Fibroblast of gingiva (primary cell): ENCODE measurements around the gene PSPH.
"Not testable (repeated sequence)": the region's sequence is repeated elsewhere in the genome, so short reads cannot be mapped to it uniquely, and the experiment has no call there.

Experiments used
- DNase-seq: peaks from one replicate; pipeline ENCODE4 v3.0.0-alpha.2; 2011; ENCODE audit warnings: low read depth

The PSPH gene

DNA sequence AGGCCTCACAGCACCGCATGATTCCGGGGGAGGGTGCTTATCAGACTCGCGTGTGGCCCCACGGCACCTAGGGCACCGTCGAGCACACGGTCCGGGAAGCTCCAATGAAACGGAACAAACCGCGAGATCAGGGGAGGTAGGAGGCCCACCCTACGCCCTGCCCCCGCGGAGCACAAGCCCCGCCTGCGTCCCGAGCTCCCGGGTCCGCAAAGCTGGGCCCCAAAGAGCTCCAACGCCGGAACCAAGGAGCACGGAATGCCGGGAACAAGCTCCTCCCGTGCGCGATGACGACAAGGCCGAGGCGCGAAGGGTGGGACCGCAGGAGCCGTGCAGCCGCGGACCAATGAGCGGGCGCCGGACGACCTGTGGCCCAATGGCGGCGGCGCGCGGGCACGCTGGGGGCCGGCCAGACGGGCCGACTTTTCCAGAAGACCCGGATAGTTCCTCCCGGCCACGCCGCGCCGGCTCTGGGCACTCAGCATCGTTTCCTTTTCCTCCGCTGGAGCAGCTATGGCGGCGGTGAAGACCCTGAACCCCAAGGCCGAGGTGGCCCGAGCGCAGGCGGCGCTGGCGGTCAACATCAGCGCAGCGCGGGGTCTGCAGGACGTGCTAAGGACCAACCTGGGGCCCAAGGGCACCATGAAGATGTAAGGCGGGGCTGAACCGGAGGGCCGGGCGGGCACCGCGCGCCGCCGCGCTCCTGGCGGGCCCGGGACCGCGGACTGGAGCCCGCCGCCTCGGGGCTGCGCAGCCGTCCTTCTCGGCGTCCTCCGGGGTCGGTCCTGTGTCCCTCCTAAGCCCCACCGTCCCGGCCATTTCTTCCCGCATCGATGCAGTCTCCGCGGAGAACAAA, at the start of gene PSPH, which contains the start of gene CCT6A:
Gene PSPH (minus strand): TSS at position 106 of the 853 bp plus-strand sequence. CDS start 30,232 bp downstream, outside the sequence.
Gene CCT6A (plus strand): TSS at position 427 of the 853 bp plus-strand sequence. CDS start 84 bp downstream, at position 511.
- peak; percentile 99 for DNase-seq

DNA sequence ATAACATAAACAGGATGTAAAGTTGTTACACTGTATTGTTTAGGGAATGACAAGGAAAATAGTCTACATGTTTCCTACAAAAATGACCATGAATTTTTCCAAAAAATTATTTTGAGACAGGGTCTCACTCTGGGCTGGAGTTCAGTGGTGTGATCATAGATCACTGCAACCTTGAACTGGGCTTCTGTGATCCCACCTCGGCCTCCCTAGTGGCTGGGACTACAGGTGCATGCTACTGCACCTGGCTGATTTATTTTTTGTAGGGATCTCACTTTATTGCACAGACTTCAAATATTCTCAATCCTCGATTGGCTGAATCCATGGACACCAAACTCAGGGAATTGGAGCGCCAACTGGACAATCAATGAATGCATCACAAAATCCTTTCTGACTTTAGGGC, 48.4 kb upstream of the PSPH start:
- no peak for DNase-seq

- DNase-seq = not testable (repeated sequence)
These were observed 47.2 kb upstream of the PSPH start for GRCh38 chr7:56098187-56099008.

DNA sequence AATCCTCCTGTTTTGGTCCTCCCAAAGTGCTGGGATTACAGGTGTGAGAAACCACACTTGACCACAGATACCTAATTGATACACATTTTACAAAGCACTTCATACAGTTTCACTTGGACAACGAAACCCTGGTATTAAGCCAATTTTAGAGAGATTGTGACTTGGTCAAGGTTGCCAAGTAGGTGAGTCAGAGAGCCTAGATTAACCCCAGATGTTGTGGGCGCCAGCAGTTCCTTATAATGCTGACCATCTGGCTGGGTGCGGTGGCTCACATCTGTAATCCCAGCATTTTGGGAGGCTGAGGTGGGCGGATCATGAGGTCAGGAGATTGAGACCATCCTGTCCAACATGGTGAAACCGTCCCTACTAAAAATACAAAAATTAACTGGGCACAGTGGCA, 46.5 kb upstream of the PSPH start:
- peak; percentile 94 for DNase-seq

GRCh38 chr7:56092789-56093531, 41.7 kb upstream of the PSPH start, which contains the start of gene PHKG1:
Gene PHKG1, minus strand, starts transcription at chr7:56092952. Its CDS starts 4,011 bp downstream, at chr7:56088941.
- peak; percentile 93 for DNase-seq

DNA sequence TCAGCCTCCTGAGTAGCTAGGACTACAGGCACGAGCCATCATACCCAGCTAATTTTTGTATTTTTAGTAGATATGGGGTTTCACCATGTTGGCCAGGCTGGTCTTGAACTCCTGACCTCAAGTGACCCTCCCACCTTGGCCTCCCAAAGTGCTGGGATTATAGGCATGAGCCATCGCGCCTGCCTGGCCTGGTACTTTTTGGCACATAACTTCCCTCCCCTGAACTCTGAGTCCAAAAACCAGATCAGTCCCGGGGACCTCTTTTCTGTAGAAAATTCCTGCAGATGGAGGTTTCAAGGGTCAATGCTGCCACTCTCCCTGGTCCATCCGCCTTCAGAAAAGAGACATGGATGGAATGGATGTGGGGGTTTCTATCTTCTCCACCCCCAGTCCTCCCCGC, 41.1 kb upstream of the PSPH start:
- DNase-seq = not testable (repeated sequence)

- peak; percentile 98 for DNase-seq
These were observed 40.3 kb upstream of the PSPH start for GRCh38 chr7:56091591-56091990.

GRCh38 chr7:56087445-56087844, 36.2 kb upstream of the PSPH start:
- DNase-seq = no peak

DNA sequence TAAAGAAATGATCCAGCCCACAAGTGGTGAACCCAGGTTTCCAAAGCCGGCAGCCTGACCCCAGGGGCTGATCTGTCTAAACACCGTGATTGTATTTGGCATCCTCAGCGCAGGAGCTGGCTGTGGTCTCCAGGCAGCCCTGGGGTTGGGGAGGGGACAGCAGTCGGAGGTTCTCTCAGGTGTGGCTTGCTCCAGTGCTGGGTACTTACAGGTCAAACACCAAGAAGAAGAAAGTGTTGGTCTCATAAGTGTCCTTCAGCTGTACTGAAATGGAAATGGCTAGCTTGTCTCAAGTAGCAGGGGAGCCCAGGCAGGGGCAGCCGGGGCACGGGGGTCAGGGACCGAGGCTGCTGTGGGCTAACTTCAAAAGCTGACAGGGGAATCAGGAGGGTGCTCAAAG, 35.5 kb upstream of the PSPH start:
- no peak for DNase-seq

DNA sequence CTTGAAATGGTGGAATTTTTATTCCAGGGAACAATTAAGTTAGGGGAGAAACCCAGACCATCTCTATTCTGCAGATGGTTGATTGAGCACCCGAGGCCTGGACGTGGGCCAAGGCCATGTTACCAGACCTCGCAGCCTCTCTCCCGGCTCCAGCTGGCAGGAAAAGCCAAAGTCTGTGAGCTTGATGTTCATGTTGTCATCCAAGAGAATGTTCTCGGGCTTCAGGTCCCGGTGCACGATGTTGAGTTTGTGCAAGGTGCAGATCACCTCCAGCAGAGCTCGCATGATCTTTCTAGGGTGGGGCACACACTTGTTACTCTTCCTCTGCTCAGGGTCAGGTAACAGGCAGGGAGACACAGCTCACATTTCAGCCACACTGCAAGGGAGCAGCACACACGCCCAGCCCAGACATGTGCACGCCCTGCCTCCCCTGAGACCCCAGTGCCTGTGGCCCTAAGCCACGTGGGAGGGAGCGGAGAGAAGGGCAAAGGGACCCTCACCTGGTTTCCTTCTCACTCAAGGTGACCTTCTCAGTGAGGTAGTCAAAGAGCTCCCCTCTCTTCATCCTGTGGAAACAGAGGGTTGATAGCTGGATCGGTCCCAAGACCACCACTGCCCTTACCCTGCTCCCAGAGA, 32.0 kb upstream of the PSPH start:
- DNase-seq = no peak

- no peak for DNase-seq
These were observed 30.5 kb upstream of the PSPH start for GRCh38 chr7:56081626-56082340.

GRCh38 chr7:56080726-56081435, 29.6 kb upstream of the PSPH start:
- not testable (repeated sequence) for DNase-seq

DNA sequence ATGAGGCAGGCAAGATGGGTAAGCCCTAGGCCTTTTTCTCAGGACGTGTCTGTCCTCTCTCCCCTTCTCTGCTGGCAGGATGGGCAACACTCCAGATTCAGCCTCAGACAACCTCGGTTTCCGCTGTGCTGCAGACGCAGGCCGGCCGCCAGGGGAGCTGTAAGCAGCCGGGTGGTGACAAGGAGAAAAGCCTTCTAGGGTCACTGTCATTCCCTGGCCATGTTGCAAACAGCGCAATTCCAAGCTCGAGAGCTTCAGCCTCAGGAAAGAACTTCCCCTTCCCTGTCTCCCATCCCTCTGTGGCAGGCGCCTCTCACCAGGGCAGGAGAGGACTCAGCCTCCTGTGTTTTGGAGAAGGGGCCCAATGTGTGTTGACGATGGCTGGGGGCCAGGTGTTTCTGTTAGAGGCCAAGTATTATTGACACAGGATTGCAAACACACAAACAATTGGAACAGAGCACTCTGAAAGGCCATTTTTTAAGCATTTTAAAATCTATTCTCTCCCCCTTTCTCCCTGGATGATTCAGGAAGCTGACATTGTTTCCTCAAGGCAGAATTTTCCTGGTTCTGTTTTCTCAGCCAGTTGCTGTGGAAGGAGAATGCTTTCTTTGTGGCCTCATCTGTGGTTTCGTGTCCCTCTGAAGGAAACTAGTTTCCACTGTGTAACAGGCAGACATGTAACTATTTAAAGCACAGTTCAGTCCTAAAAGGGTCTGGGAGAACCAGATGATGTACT, 28.4 kb upstream of the PSPH start:
- DNase-seq = peak; percentile 90

DNA sequence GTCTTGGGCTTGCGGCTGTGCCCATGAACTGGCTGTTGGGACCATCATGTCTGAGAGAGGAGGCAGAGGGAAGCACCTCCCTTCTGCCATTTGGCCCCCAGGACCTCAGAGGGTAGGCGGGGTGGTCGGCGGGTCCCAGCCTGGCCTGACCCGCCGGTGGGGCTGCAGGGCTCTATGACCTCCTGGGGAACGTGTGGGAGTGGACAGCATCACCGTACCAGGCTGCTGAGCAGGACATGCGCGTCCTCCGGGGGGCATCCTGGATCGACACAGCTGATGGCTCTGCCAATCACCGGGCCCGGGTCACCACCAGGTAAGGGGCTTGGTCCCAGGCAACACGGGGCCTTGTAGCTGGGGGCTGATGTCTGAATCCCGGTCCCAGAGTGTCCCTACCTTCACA, 27.0 kb upstream of the PSPH start:
- DNase-seq = no peak

DNA sequence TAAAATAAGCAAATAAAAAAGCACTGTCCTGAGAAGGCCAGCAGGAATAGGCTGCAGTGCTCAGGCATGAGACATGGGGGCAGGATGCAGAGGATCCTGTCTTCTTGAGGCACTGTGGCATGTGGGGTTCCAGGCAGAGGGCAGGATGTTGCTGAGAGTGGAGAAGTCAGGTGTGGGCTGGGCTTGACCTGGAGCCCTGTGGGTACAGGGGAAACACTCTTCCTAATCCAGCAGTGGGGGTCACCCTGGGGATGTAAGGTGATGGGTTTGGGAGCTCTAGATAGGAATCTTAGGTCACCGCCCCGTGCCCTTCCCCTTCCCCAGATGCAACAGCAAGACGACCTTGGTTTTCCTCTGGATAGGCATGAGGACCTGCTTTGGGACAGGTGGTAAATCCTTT, 26.4 kb upstream of the PSPH start:
- no peak for DNase-seq

DNA sequence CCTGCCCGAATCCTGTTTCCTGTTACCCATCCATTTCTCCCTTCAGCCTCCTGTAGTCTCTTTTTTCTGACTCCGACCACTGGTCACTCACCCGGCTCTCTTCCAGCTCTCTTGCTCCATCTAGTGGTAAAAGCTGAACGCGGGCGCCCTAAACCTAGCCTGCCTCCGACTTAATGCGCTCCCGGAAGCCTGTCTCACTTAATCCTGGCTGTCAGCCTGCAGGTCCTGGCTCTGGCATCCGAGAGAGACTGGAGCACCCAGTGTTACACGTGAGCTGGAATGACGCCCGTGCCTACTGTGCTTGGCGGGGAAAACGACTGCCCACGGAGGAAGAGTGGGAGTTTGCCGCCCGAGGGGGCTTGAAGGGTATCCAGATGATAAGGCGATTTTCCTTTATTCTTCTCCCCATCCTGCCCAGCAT, 23.1 kb upstream of the PSPH start:
- peak; percentile 71 for DNase-seq

- DNase-seq = not testable (repeated sequence)
These were observed 15.1 kb upstream of the PSPH start for GRCh38 chr7:56066376-56066775.

- DNase-seq = peak; percentile 88
These were observed 12.8 kb upstream of the PSPH start, which contains the start of gene SUMF2 for GRCh38 chr7:56063882-56064625. Gene SUMF2, plus strand, starts transcription at chr7:56064286. Its CDS starts 26 bp downstream, at chr7:56064312.

GRCh38 chr7:56063500-56063881, 12.2 kb upstream of the PSPH start:
- no peak for DNase-seq
